HG03565 (cell line): ENCODE measurements around the gene SLC26A5.
"Not testable (repeated sequence)": the region's sequence is repeated elsewhere in the genome, so short reads cannot be mapped to it uniquely, and the experiment has no call there.

Source experiments
- ATAC-seq: cut with Tn5 transposase; IDR thresholded peaks from one replicate; pipeline ENCODE4 v1.9.1; 2021; ENCODE audit warnings: mild to moderate bottlenecking, moderate library complexity; ENCODE audit not compliant: unreplicated experiment

SLC26A5 gene

DNA sequence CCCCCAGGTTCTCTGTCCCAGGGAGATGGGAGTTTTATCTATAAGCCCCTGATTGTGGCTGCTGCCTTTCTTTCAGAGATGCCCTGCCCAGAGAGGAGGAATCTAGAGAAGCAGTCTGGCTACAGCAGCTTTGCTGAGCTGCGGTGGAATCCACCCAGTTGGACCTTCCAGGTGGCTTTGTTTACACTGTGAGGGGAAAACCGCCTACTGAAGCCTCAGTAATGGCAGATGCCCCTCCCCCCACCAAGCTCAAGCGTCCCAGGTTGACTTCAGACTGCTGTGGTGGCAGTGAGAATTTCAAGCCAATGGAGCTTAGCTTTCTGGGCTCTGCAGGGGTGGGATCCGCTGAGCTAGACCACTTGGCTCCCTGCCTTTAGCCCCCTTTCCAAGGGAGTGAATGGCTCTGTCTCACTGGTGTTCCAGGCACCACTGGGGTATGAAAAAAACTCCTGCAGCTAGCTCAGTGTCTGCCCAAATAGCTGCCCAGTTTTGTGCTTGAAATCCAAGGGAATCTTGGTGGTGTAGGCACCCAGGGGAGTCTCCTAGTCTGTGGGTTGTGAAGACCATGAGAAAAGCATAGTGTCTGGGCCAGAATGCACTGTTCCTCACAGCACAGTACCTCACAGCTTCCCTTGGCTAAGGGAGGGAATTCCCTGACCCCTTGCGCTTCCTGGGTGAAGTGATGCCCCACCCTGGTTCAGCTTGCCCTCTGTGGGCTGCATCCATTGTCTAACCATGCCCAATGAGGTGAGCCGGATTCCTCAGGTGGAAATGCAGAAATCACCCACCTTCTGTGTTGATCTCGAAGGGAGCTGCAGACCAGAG lies 40.0 kb downstream of the SLC26A5 start:
- ATAC-seq: not testable (repeated sequence)

DNA sequence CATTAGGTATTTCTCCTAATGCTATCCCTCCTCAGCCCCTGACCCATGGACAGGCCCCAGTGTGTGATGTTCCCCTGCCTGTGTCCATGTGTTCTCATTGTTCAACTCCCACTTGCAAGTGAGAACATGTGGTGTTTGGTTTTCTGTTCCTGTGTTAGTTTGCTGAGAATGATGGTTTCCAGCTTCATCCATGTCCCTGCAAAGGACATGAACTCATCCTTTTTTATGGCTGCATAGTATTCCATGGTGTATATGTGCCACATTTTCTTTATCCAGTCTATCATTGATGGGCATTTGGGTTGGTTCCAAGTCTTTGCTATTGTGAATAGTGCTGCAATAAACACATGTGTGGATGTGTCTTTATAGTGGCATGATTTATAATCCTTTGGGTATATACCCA lies 46.3 kb downstream of the SLC26A5 start:
- ATAC-seq: not testable (repeated sequence)

DNA sequence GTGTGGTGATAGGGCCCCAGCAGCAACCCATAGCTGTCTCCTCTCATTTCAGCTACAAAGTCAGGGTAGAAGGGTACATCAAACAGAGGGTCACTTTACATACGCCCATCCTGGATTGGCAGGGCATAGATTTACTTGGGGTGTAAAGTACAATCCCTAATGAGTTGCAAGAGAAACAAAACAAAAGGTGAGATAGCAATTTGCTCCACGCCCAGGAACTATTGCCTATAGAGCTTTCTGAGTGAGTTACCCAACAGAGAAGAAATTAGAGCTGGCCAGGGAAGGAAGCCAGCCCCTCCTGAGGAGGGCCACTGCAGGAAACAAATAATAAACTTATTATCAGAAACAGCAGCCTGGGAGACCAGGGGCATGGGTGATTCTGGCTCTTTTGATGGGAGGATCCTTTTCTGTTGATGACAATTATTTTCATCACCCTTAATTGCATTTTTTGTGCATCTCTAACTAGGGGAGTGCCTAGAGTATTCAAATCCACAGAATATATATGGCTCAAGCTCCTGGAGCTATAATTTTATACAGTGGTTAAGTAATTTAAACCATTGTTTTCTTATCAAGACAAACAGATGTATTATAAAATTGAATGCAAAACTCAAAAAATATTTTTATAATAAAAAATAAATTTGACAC lies 47.4 kb downstream of the SLC26A5 start:
- ATAC-seq: no peak

DNA sequence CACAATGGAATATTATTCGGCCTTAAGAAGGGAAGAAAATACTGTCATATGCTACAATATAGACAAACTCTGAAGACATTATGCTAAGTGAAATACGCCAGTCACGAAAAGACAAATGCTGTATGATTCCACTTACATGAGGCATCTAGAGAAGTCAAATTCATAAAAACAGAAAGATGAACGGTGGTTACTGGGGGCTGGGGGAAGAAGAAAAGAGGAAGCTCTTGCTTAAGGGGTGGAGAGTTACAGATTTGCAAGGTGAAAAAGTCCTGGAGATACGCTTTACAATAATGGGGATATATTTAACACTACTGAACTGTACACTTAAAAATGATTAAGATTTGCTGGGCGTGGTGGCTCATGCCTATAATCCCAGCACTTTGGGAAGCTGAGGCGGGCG lies 49.5 kb downstream of the SLC26A5 start:
- ATAC-seq: no peak

DNA sequence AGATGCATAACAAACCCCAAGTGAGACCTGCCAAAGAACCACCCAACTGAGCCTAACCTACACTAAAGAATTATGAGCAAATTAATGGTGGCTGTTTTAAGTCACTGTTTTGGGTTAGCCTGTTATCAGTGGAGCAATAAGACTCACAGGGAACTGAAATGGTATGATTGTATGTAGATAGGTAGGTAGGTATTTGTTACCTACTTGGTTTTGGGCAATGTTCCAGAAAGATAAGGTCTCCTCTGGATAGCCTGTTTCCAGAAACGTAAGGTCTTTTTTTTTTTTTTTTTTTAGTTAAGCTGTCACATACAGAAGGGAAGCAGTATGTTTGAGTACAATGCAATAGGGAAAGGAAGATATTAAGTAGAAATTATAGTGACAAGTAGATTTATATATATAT lies 50.9 kb downstream of the SLC26A5 start:
- no peak for ATAC-seq

DNA sequence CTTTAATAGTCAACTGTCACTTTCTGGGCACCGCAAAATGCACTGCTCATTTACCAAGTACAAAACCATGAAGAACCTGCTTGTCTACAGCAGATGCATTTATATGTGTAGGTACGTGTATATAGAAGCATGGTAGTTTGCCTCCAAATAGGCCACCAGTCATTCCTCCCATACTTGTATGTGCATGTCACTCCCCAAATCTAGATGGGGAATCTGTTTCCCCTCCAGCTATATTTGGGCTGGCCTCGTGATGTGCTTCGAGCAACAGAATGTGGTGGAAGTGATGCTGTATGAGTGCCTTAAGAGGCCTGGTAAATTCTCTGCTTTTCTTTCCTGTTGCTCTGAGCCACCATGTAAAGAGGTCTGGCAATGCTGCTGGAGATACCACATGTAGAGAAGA lies 51.4 kb downstream of the SLC26A5 start:
- ATAC-seq: no peak

DNA sequence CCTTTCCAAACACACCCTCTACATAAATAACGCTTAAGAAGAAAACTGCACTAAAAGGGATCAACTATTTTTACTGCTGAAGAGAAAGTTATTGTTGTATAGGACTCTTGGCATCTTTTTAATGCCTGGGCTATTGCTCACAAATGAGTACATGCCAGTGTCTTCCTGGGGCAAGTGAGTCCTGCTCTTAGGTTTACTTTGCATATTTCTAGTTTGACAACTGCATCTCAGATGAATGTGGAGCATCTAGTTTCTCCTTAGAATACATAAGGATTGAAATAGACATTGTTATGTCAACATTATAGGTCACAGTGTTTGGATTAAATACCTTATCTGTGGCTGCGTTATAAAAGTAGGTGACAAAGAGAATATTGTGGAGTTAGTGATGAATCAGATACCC lies 54.0 kb downstream of the SLC26A5 start:
- no peak for ATAC-seq

DNA sequence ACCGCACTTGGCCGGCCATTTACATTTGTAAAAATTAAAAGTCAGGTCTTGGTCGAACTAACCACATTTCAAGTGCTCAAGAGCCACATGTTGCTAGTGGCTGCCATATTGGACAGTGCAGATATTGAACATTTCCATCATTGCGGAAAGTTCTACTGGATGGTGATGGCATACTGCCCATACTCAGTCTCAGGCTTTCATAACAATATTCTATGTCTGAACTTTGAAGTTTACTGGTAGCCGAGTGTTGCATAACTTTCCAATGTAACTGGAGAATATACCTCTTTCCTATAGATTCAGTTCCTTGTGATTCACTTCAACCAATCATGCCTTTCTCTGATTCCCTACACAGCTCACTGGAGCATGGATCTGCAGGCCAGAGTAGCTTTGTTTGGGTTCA lies 54.9 kb downstream of the SLC26A5 start:
- ATAC-seq: no peak

DNA sequence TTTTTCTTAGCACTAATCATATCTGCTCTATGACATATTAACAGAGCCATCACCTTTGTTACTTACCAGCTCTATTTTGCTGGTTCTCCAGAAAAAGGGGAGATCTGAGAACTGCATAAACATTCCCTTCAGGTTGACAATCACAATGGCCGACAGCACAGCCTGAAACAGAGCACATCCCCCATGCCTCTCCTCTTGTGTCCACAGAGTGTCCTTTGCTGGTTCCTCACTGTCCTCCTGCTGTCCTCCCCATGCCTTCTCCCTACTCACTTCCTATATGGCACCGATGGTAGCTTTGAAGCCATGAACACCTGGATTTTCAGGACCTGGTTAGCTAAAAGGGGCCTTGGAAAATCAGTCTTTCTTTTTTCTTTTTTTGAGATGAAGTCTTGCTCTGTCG lies 56.7 kb downstream of the SLC26A5 start:
- ATAC-seq: no peak

DNA sequence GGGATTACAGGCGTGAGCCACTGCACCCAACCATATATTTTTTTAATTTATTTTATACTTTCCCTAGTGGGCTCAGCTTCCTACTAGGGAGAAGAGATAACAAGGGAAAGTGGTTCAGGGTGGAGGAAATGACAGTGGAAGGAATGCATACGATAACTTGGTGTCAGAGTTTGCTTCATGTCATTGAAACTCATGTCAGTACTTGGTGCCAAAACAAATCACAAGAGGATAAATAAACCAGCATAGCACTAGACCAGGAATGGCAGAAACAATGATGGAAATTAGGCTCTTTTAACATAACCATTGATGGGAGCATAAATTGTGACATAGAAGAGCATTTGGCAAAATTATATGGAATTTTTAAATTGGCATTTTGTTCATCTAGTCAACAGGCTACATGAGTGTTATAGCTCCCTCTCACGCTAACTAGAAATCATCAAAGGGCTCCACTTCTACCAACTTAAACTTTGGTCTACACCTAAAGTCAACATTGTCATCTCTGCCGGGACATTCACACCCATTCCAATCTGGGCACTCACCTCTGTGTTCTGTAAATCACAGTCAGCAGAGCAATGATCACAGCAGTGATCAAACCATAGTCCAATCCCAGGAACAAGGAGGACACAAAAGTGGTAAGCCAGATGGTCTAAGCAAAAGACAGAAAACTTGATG lies 57.4 kb downstream of the SLC26A5 start:
- ATAC-seq: no peak

DNA sequence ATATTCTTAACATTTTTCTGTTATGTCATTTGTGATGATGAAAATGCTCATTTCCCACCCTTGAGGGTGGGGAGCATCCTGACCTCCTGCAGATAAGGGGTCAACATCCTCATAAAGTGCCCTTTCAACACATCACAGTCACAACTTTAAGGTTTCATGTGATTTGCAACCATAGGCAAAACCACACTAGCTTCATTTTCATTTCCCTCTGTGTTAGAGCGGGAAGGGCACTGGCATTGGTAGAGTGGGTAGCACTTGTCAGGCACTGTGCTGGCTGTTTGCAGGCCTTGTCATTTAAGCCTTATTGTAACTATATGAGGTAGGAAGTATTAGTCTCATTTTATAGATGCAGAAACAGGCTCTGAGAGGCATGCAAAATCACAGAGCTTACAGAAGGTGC lies 58.8 kb downstream of the SLC26A5 start:
- no peak for ATAC-seq

DNA sequence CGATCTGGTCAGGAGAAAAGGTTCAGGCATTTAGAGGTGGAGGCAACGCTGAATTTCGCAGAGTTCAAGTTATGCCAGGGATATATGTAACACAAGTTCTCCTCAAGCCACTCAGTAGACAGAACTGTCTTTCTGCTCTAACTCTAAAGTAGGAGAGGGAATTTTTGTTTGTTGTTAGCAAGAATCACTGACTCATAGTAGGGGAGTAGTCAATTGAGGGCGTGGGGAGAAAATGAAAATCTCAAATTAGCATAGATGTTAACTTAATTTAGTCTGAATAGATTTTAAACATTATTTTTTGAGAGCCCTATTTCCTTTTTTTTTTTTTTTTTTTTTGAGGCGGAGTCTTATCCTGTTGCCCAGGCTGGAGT lies 64.0 kb downstream of the SLC26A5 start:
- no peak for ATAC-seq

DNA sequence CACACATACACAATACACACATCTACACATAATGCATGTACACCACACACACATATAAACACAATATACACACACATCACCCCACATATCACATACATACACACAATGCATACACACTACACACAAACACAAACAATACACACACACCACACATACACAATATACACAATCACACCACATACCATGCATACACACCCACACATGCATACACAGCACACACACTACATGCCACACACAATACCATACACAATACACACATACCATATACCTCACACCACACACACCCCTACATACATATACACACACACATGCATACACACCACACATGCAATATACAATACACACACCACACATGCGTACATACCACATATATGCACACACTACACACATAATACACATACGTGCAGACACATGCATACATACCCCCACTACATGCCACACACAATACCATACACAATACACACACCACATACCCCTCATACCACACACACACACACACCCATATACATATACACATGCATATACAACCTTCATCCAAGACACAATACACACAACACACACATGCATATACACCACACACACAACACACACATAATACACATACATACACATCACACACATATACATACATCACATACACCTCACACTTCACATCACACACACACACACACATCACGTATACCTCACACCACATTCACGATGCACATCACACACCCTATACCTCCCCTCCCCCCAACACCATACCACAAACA lies 64.6 kb downstream of the SLC26A5 start:
- no peak for ATAC-seq

DNA sequence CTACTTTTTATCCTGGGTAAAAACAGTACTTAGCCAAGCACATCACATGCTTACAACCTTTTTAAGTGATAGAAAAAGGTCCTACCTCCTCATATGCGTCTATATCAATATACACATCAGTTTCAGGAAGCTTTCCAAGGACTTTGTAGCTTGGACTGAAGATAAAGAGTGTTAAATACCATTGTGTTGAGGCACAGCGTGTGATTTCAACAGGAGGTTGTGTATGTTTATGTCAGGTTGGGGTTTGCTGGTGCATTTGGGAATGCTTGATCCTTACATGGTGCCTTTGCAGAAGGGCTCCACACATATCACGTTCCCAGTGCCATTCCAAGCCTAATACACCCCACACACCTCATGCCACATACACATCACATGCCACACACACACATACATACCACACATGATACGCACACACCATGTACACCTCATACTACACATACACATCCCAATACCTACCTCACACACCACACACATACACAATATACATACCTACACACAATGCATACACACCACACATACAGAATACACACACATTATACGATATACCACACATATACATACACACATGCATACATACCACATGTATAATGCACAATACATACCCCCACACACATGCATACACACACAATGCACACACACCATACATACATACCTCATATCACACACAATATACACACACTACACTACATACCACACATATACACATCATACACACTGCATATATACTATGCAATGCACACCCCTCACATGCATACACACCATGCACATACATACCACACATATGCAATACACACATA lies 65.4 kb downstream of the SLC26A5 start:
- ATAC-seq: no peak

DNA sequence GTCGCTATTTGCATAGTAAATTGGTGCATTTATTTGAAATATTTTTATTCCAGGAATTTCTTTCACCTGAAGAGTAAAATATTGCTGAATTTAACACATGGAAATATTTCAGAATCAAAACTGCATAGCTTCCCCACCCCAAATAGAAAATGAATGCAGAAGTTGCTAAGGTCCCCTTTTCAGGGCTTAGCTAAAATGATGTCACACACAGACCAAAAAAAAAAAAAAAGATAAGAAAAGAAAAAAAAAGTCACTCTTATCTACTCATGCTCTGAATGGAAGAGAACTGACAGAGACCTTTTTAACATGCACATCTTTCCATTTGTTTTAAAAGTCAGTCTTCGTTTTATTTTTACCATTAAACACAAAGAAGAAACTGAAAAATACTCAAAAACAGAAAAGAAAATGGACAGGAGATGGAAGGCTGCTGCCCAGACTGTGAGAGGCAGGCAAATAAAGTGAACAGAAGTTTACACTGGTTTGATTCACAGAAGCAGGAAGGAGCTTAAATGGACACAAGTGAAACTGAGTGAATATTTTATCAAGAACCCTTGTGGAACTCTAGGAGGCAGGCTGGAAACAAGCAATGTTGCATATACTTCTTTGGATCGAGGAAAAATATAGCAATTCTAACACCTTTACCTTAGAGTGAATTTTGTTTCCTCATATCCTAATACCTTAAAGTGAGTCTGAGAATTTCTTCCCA lies 66.6 kb downstream of the SLC26A5 start:
- ATAC-seq: no peak

DNA sequence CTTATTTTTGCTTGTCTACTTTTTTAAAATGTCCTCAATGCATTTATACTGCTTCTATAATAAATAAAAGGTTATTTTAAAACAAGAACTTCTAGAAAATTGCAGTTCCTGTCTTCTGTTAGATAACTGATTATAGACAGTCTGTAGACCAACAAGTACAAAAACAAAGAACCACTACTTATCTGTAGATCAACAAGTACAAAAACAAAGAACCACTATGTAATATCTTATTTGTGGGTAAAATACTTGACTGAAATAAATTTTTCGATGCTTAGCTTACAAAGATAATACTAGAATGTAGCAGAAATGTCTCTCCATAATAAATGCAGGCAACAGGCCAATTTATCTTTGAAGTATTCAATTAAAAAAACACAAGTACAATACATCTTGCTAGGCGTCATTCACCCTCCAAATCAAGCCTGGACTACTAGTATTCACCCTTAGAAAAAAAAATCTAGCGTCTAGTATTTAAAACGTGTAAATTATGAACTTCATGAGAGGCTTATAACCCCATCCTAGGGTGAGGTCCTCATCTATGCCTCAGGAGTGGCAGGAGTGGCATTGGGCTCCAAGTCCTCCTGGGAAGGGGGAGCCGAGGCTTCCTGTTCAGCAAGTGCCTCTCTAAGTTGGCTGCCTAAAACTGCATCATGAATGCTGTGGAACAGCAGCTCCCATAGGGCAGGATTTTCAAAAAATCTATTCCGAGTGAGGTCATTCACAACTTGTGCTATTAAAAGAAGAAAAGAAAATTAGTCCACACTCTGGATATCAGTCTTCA lies 72.0 kb downstream of the SLC26A5 start:
- ATAC-seq: no peak

DNA sequence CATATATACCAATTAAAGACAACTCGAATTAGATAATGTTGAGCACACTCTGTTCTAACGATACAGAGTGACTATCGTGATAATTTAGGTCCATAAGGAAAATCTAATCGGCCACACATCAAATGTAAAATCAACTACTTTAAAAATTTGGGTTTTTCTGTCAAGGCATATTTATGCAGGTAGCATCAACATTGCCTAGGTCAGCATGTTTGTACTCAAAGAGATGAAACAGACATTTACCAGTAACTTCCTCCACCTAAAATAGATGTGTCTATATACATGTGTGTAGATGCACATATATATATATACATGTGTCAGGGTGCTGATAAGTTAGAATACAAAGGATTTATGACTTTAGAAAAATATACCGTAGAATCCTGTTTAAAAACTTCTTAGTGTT lies 76.6 kb downstream of the SLC26A5 start:
- ATAC-seq: no peak

DNA sequence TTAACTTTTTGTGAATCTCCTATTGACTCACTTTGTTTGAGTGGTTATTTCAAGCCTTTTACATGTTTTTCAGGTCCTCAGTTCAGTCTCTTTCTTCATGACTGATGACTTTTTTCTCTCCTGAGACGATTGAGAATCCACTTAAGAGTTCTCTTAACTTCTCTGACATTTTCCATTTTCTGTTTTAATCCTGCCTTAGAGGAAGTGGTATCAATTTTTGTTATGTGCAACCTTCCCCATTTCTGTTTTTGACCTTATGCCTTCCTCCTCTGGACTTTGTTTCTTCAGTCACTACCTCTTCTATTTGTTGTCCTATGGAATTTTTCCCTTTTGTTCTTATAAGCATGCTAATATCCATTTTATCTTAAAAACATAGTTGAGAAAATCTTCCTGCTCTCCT lies 96.2 kb downstream of the SLC26A5 start:
- no peak for ATAC-seq

DNA sequence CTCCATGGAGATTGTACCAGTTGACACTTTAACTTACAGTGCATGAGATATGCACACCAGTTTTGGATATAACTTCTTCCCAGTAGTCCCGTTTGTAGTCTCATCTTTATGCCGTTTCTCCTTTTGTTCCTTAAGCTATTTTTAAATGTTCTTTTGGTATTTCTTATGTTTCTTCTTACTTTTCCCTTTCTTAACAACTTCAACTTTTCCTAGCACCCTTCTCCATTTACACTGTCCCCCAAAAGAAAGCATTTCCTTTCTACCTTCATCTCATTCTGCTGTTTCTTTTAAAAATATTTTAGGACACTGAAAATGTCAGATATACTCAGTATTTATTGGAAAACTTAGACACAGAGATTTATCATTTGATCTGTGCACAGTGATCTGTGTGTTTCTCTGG lies 97.0 kb downstream of the SLC26A5 start:
- ATAC-seq: no peak
